MM.1S (cell line): Measurements from ENCODE around the gene ARID4B.

Experiments used
- DNase-seq: peaks from one replicate; pipeline ENCODE4 v3.0.0-alpha.2; 2015
- H2AFZ ChIP-seq: fragments of 300-600 bp; sonication (generic); 2 replicates; pipeline ENCODE4 v1.6.0; 2016; ENCODE audit warnings: antibody characterized with exemption, low read length
- H3F3A ChIP-seq: fragments of 300-600 bp; sonication (generic); 2 replicates; pipeline ENCODE4 v1.6.1; 2016; ENCODE audit warnings: mild to moderate bottlenecking, antibody characterized with exemption, low read length, moderate library complexity, mixed read lengths; ENCODE audit not compliant: insufficient read depth
- H3K27ac ChIP-seq: fragments of 300-600 bp; sonication (generic); 2 replicates; pipeline ENCODE4 v1.5.1; 2016; ENCODE audit warnings: mild to moderate bottlenecking, low read length
- H3K27me3 ChIP-seq: fragments of 300-600 bp; sonication (generic); replicated peaks from 2 replicates; pipeline ENCODE4 v1.6.0; 2016; ENCODE audit warnings: low read length; ENCODE audit not compliant: insufficient read depth
- H3K36me3 ChIP-seq: fragments of 300-600 bp; sonication (generic); replicated peaks from 2 replicates; pipeline ENCODE4 v1.6.1; 2016; ENCODE audit warnings: mild to moderate bottlenecking, low read length, mixed read lengths; ENCODE audit not compliant: insufficient read depth
- H3K4me1 ChIP-seq: fragments of 300-600 bp; sonication (generic); 2 replicates; pipeline ENCODE4 v1.6.1; 2016; ENCODE audit warnings: low read length, mixed read lengths
- H3K4me2 ChIP-seq: fragments of 300-600 bp; sonication (generic); 2 replicates; pipeline ENCODE4 v1.6.0; 2016; ENCODE audit warnings: low read depth, low read length
- H3K4me3 ChIP-seq: fragments of 300-600 bp; sonication (generic); 2 replicates; pipeline ENCODE4 v1.5.1; 2016; ENCODE audit warnings: low read length, mixed read lengths
- H3K79me2 ChIP-seq: fragments of 300-600 bp; sonication (generic); 2 replicates; pipeline ENCODE4 v1.6.1; 2016; ENCODE audit warnings: mixed run types, low read length, mixed read lengths
- H3K9ac ChIP-seq: fragments of 300-600 bp; sonication (generic); 2 replicates; pipeline ENCODE4 v1.6.1; 2016; ENCODE audit warnings: low read length, mixed read lengths
- H3K9me2 ChIP-seq: fragments of 300-600 bp; sonication (generic); replicated peaks from 2 replicates; pipeline ENCODE4 v1.6.1; 2016; ENCODE audit warnings: mild to moderate bottlenecking, low read length, mixed read lengths; ENCODE audit not compliant: insufficient read depth
- H3K9me3 ChIP-seq: fragments of 300-600 bp; sonication (generic); replicated peaks from 2 replicates; pipeline ENCODE4 v1.6.1; 2016; ENCODE audit warnings: mild to moderate bottlenecking, low read length, mixed read lengths; ENCODE audit not compliant: insufficient read depth
- H4K20me1 ChIP-seq: fragments of 300-600 bp; sonication (generic); 2 replicates; pipeline ENCODE4 v1.6.1; 2016; ENCODE audit warnings: mild to moderate bottlenecking, low read length, moderate library complexity, mixed read lengths; ENCODE audit not compliant: insufficient read depth
- EZH2 ChIP-seq: fragments of 300-600 bp; sonication (generic); optimal IDR thresholded peaks from 2 replicates; pipeline ENCODE3; 2017; ENCODE audit warnings: low read depth, mild to moderate bottlenecking, antibody characterized with exemption, low read length, mixed read lengths
- EZH2phosphoT487 ChIP-seq: fragments of 300-600 bp; sonication (generic); IDR thresholded peaks from 2 replicates; pipeline ENCODE4 v1.6.1; 2018; ENCODE audit warnings: antibody characterized with exemption, low read length
- TF ChIP-seq, protein P1 (sequence below): fragments of 300-600 bp; sonication (generic); IDR thresholded peaks from 2 replicates; pipeline ENCODE4 v1.5.1; 2016; ENCODE audit warnings: antibody characterized with exemption, low read length, mixed read lengths

The ARID4B gene

DNA sequence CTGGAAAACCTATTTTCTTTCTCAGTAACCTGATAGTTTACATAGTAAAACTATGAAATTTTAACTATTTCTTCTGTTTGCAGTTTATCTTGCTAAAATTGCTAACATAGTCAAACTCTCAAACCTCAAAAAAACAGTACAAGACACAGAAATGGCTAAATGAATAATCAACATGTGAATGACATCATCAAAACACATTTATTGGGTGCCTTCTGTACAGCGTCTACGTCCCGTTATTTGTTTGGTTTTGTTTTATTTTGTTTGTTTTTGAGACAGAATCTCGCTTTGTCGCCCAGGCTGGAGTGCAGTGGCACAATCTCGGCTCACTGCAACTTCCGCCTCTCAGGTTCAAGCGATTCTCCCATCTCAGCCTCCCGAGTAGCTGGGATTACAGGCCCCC lies 178.2 kb downstream of the ARID4B start:
- Histone ChIP-seq H3K9me2 (no peaks in the 10 kb centered on the region), H3K36me3 (peaks cover 11% of the 10 kb centered on the region), H3K4me2 (no peak overlapping the region), H2AFZ (no peak overlapping the region), H3K9ac (no peak overlapping the region), H3K27me3 (no peaks in the 10 kb centered on the region), H3K27ac (no peak overlapping the region), H4K20me1 (no peaks in the 10 kb centered on the region), H3F3A (0 out of 2 replicates have a peak, but pooled peaks cover 3% of the 10 kb centered on the region), H3K79me2 (peaks cover 19% of the 10 kb centered on the region; the same call in 1 of the 2 replicates), H3K9me3 (no peaks in the 10 kb centered on the region), H3K4me1 (no peaks in the 10 kb centered on the region), H3K4me3 (no peak overlapping the region)
- no peak for TF ChIP-seq EZH2phosphoT487
- no peak for TF ChIP-seq EZH2
- TF ChIP-seq, protein P1, sequence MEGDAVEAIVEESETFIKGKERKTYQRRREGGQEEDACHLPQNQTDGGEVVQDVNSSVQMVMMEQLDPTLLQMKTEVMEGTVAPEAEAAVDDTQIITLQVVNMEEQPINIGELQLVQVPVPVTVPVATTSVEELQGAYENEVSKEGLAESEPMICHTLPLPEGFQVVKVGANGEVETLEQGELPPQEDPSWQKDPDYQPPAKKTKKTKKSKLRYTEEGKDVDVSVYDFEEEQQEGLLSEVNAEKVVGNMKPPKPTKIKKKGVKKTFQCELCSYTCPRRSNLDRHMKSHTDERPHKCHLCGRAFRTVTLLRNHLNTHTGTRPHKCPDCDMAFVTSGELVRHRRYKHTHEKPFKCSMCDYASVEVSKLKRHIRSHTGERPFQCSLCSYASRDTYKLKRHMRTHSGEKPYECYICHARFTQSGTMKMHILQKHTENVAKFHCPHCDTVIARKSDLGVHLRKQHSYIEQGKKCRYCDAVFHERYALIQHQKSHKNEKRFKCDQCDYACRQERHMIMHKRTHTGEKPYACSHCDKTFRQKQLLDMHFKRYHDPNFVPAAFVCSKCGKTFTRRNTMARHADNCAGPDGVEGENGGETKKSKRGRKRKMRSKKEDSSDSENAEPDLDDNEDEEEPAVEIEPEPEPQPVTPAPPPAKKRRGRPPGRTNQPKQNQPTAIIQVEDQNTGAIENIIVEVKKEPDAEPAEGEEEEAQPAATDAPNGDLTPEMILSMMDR: no peak
- no peak for DNase-seq

DNA sequence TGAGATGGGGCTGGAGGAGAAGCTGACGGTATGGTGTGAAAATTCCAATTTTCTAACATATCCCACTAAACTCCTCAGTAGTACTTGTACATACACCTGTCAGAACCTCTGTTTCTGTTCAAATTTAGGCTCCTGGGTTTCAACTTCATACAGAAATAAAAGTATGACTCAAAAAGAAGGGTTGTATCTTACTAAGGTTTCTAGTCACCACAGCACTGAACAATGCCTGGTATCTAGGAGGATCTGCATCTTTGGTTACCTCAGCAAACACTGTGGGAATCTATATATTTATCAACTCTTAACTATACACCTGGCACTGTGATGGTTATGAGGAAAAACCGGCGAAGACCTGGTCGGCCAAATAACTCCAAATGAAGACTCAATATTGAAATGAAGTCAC lies 180.7 kb downstream of the ARID4B start:
- Histone ChIP-seq H3K79me2 (peaks cover 32% of the 10 kb centered on the region; the same call in 1 of the 2 replicates), H3K36me3 (peaks cover 8% of the 10 kb centered on the region; the same call in 1 of the 2 replicates)
- no peak for DNase-seq

DNA sequence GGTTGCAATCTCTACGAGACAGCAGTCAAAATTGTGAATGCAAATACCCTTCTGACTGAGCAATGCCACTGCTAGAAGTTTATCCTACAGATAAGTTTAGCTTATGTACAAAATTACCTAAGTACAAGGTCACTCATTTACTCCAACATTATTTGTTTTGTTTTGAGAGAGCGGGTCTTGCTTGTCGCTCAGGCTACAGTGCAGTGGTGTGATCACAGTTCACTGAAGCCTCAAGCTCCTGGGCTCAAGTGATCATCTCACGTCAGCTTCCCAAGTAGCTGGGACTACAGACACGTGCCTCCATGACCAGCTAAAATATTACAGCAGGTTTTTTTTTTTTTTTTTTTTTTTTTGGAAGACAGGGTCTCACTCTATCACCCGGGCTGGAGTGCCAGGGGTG lies 182.3 kb downstream of the ARID4B start:
- DNase-seq: no peak
- peaks cover 8% of the 10 kb centered on the region; the same call in 1 of the 2 replicates for H3K36me3 ChIP-seq
- no peaks in the 10 kb centered on the region for H3K9me3 ChIP-seq
- no peak overlapping the region for H3K4me2 ChIP-seq
- no peak overlapping the region for H2AFZ ChIP-seq
- H4K20me1 ChIP-seq: no peaks in the 10 kb centered on the region
- H3K4me3 ChIP-seq: no peak overlapping the region
- no peaks in the 10 kb centered on the region for H3K4me1 ChIP-seq
- no peak overlapping the region for H3K27ac ChIP-seq
- H3F3A ChIP-seq: 0 out of 2 replicates have a peak, but pooled peaks cover 3% of the 10 kb centered on the region
- H3K79me2 ChIP-seq: peaks cover 31% of the 10 kb centered on the region; the same call in 1 of the 2 replicates
- no peak overlapping the region for H3K9ac ChIP-seq
- H3K27me3 ChIP-seq: no peaks in the 10 kb centered on the region
- TF ChIP-seq, protein P1: no peak
- TF ChIP-seq EZH2phosphoT487: no peak
- TF ChIP-seq EZH2: no peak
- H3K9me2 ChIP-seq: no peaks in the 10 kb centered on the region

More for the DNA sequence above, 180.7 kb downstream of the ARID4B start:
- Histone ChIP-seq H3K4me3 (no peak overlapping the region), H3K9ac (no peak overlapping the region), H3F3A (0 out of 2 replicates have a peak, but pooled peaks cover 3% of the 10 kb centered on the region), H3K27me3 (no peaks in the 10 kb centered on the region), H3K27ac (no peak overlapping the region), H3K4me1 (no peaks in the 10 kb centered on the region), H3K4me2 (no peak overlapping the region), H3K9me2 (no peaks in the 10 kb centered on the region), H4K20me1 (no peaks in the 10 kb centered on the region), H3K9me3 (no peaks in the 10 kb centered on the region), H2AFZ (no peak overlapping the region)
- TF ChIP-seq EZH2phosphoT487: no peak
- no peak for TF ChIP-seq EZH2
- TF ChIP-seq, protein P1: no peak
